ENCODE data around the gene TCL1B.
"Not testable (repeated sequence)": the region's sequence is repeated elsewhere in the genome, so short reads cannot be mapped to it uniquely, and the experiment has no call there.

Gene TCL1B

DNA sequence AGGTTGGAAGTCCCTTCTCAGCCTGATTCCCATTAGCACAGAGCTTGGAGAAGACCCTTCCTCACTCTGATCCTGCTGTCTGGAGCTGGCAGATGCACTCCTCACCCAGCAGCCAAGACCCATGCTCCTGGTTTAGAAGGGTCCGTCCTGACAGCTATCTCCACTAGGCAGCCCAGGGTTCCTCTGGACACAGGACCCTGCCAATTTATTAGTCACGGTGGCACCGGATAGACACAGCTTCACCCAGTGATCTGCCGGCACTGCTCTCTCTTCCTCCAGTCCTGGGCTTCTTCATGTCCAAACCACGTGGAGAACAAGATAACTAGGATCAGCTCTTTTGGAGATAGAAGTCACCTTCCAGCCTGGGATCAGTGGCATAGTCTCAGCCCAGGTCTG lies 26.2 kb upstream of the TCL1B start:
- TF ChIP-seq, protein P1, sequence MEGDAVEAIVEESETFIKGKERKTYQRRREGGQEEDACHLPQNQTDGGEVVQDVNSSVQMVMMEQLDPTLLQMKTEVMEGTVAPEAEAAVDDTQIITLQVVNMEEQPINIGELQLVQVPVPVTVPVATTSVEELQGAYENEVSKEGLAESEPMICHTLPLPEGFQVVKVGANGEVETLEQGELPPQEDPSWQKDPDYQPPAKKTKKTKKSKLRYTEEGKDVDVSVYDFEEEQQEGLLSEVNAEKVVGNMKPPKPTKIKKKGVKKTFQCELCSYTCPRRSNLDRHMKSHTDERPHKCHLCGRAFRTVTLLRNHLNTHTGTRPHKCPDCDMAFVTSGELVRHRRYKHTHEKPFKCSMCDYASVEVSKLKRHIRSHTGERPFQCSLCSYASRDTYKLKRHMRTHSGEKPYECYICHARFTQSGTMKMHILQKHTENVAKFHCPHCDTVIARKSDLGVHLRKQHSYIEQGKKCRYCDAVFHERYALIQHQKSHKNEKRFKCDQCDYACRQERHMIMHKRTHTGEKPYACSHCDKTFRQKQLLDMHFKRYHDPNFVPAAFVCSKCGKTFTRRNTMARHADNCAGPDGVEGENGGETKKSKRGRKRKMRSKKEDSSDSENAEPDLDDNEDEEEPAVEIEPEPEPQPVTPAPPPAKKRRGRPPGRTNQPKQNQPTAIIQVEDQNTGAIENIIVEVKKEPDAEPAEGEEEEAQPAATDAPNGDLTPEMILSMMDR (IDR thresholded peaks at IDR 0.05; ENCODE audit: borderline replicate concordance, control extremely low read depth, extremely low read depth, insufficient read depth, missing control alignments) = no peak
- no peak for DNase-seq (ENCODE audit: low spot score)
- in situ Hi-C loops (cut with MboI; ENCODE audit: low sequenced_read_pairs, unreplicated experiment) = no loop called here

DNA sequence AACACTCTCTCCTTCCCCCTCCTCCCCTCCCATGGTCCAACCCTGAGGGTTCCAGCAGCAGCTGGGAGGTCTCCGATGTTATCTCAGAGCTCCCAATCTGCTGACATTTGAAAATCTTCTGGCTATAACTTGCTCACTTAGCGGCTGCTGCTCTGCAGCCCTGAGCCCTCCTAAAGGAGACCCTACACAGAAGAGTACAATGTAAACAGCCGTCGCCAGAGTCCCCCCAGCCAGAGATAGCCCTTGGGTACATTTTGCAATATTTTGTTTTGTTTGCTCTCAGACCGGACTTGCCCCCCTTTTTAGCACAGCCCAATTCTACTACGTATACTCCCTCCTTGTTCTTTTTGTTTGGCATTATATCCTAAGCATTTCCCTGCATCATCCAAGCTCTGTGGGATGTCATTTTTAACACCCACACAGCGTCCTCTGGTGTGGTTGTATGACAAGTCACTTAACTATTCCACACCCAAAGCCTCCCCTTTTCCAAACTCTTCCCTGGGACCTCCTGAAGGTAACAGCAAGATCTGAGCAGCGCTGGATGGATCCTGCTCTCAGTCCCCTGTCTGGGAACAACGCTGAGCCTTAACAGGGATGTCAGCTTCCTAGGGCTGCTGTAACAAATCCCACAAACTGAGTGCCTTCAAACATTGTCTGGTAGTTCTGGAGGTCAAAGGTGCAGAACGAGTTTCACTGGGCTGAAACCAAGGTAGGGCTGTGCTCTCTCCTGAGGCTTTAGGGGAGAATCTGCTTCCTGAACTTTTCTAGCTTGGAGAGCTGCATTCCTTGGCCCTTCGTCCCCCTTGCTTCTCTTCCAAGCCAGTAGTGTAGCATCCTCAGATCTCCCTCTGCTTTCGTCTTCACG lies 25.3 kb upstream of the TCL1B start:
- in situ Hi-C loops (cut with MboI; ENCODE audit: low sequenced_read_pairs, unreplicated experiment) = no loop called here
- DNase-seq (ENCODE audit: low spot score) = no peak
- TF ChIP-seq, protein P1 (IDR thresholded peaks at IDR 0.05; ENCODE audit: borderline replicate concordance, control extremely low read depth, extremely low read depth, insufficient read depth, missing control alignments) = no peak

DNA sequence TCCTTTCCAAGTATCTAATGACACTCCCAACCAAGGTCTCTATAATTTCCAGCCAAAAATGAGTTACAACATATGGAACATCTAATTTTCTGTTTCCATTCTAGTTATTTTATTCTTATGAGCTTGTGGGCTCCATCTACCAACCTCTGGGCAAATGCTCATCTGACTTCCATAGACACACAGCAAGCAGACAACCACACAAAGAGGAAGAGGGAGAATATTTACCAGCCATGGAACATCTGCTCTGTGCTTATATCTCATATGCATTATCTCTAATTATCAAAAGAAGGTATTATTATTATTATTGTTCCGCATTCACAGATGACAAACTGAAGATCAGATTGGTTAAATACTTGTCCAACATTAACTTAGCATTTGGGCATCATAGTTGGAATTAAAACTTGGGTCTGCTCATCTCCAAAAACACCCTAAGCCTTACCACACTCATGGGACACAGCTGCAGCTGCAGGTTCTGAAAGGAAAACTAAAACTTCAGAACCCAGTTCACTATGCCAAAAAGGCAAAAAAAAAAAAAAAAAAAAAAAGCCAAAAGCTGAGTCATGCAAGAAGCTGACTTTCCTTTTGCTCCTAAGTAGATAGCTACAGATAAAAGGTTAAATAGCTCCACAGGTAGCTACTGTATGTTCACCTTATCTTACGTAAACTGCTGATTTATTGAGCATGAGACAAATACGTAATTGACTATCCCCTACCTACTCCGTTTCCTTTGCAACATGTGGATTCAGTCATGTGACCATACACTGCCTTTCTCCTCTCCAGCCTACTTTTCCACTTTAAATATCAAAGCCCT lies 23.6 kb upstream of the TCL1B start:
- in situ Hi-C loops (cut with MboI; ENCODE audit: low sequenced_read_pairs, unreplicated experiment) = no loop called here
- TF ChIP-seq, protein P1 (IDR thresholded peaks at IDR 0.05; ENCODE audit: borderline replicate concordance, control extremely low read depth, extremely low read depth, insufficient read depth, missing control alignments) = peak; percentile 4
- DNase-seq (ENCODE audit: low spot score) = no peak

- in situ Hi-C loops (cut with MboI; ENCODE audit: low sequenced_read_pairs, unreplicated experiment) = no loop called here
- TF ChIP-seq, protein P1 (IDR thresholded peaks at IDR 0.05; ENCODE audit: borderline replicate concordance, control extremely low read depth, extremely low read depth, insufficient read depth, missing control alignments) = no peak
- no peak for DNase-seq (ENCODE audit: low spot score)
Observed at GRCh38 chr14:95663226-95663797, 22.9 kb upstream of the TCL1B start.

- DNase-seq (ENCODE audit: low spot score) = no peak
- in situ Hi-C loops (cut with MboI; ENCODE audit: low sequenced_read_pairs, unreplicated experiment) = no loop called here
- TF ChIP-seq, protein P1 (IDR thresholded peaks at IDR 0.05; ENCODE audit: borderline replicate concordance, control extremely low read depth, extremely low read depth, insufficient read depth, missing control alignments) = no peak
Observed at GRCh38 chr14:95664066-95664465, 22.2 kb upstream of the TCL1B start.

GRCh38 chr14:95664546-95664945 lies 21.7 kb upstream of the TCL1B start:
- no peak for DNase-seq (ENCODE audit: low spot score)
- TF ChIP-seq, protein P1 (IDR thresholded peaks at IDR 0.05; ENCODE audit: borderline replicate concordance, control extremely low read depth, extremely low read depth, insufficient read depth, missing control alignments) = no peak
- in situ Hi-C loops (cut with MboI; ENCODE audit: low sequenced_read_pairs, unreplicated experiment) = no loop called here

DNA sequence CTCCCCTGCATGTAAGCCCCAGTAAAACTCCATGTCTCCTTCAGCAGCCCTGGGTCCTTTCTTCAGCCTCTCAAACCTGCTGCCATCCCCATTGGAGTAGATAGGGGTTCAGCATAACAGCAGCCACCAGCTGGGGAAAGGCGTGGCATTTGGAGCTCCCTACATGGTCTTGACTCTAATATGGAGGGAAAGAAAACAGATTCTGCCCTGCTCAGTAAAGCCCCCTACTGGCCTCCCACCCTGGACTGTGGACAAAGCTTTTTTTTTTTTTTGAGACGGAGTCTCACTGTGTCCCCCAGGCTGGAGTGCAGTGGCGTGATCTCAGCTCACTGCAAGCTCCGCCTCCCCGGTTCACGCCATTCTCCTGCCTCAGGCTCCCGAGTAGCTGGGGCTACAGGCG lies 20.7 kb upstream of the TCL1B start:
- DNase-seq (ENCODE audit: low spot score); in situ Hi-C loops (cut with MboI; ENCODE audit: low sequenced_read_pairs, unreplicated experiment): not testable (repeated sequence)
